PC-9 (cell line): ENCODE measurements around the gene P2RX6. TPM values are rescaled to one million over a fixed set of nuclear protein-coding genes. Genes with fewer than 3 reads are reported as not detected.

Source experiments
- BruUV-seq: library from RNA; stranded (reverse); fragments of 400-500 nt; replicated peaks from 2 replicates; lab custom pipeline; 2021; lab: Mats Ljungman, UMichigan
- CTCF ChIA-PET: fragments of 300-600 bp; sonication (Branson Sonifier 250); formaldehyde crosslinking; loops from one replicate; lab custom pipeline; 2022; ENCODE audit warnings: antibody characterized with exemption; lab: Charles Lee
- POLR2A ChIA-PET: fragments of 300-600 bp; sonication (Branson Sonifier 250); formaldehyde crosslinking; loops from one replicate; lab custom pipeline; 2022; ENCODE audit warnings: antibody characterized with exemption; ENCODE audit not compliant: unreplicated experiment; lab: Charles Lee
- DNase-seq, 2 experiments: peaks; one replicate each; pipeline versions ENCODE4 v3.0.0 to v3.0.0-alpha.2; 2015 to 2022; ENCODE audit warnings: mixed read lengths in 1 of 2
- H2AFZ ChIP-seq: fragments of 200-600 bp; sonication (generic); 2 replicates; pipeline ENCODE4 v1.8.1; 2017; ENCODE audit warnings: antibody characterized with exemption
- H3F3A ChIP-seq: fragments of 200-600 bp; sonication (generic); 2 replicates; pipeline ENCODE4 v1.8.1; 2017; ENCODE audit warnings: antibody characterized with exemption, mild to moderate bottlenecking, low read depth; ENCODE audit not compliant: insufficient read depth
- H3K27ac ChIP-seq: fragments of 200-600 bp; sonication (generic); 2 replicates; pipeline ENCODE4 v1.6.1; 2016; ENCODE audit warnings: mixed run types
- H3K27me3 ChIP-seq: fragments of 200-600 bp; sonication (generic); 2 replicates; pipeline ENCODE4 v1.6.1; 2016; ENCODE audit warnings: low read depth, mixed run types; ENCODE audit not compliant: insufficient read depth
- H3K36me3 ChIP-seq: fragments of 200-600 bp; sonication (generic); 2 replicates; pipeline ENCODE4 v1.6.1; 2016; ENCODE audit warnings: low read depth, mixed run types
- H3K4me1 ChIP-seq: fragments of 200-600 bp; sonication (generic); replicated peaks from 2 replicates; pipeline ENCODE4 v1.6.1; 2016; ENCODE audit warnings: mixed run types; ENCODE audit not compliant: insufficient read depth
- H3K4me2 ChIP-seq: fragments of 200-600 bp; sonication (generic); 2 replicates; pipeline ENCODE4 v1.6.1; 2017; ENCODE audit warnings: mixed run types
- H3K4me3 ChIP-seq: fragments of 200-600 bp; sonication (generic); 2 replicates; pipeline ENCODE4 v1.6.1; 2016; ENCODE audit warnings: mixed run types
- H3K79me2 ChIP-seq: fragments of 200-600 bp; sonication (generic); 2 replicates; pipeline ENCODE4 v1.6.1; 2017; ENCODE audit warnings: low read depth, mixed run types
- H3K9me2 ChIP-seq: fragments of 200-600 bp; sonication (generic); 2 replicates; pipeline ENCODE4 v1.8.1; 2017; ENCODE audit warnings: mild to moderate bottlenecking; ENCODE audit not compliant: insufficient read depth
- H3K9me3 ChIP-seq: fragments of 200-600 bp; sonication (generic); 2 replicates; pipeline ENCODE4 v1.8.1; 2016; ENCODE audit warnings: low read depth; ENCODE audit not compliant: insufficient read depth
- H4K20me1 ChIP-seq: fragments of 200-600 bp; sonication (generic); 2 replicates; pipeline ENCODE4 v1.8.1; 2017; ENCODE audit not compliant: insufficient read depth
- CTCF ChIP-seq: fragments of 200-600 bp; sonication (generic); conservative IDR thresholded peaks from 2 replicates; pipeline ENCODE4 v1.6.1; 2017; ENCODE audit warnings: mixed run types, antibody characterized with exemption, mild to moderate bottlenecking, moderate library complexity
- EZH2 ChIP-seq: fragments of 200-600 bp; sonication (generic); IDR thresholded peaks from 2 replicates; pipeline ENCODE4 v1.8.0; 2017; ENCODE audit warnings: antibody characterized with exemption, low read depth
- intact Hi-C: fragments of 100-400 bp; cut with micrococcal nuclease; formaldehyde crosslinking; loops from one replicate; pipeline ENCODE4 v1.10.0; 2022; ENCODE audit not compliant: unreplicated experiment
- total RNA-seq: library from RNA; stranded (reverse); gene quantifications from 2 replicates; pipeline ENCODE4 v1.2.3, GENCODE V29; 2021

P2RX6 gene
- total RNA-seq, 1 experiment from 2014 or later = 2.7 TPM

- H2AFZ ChIP-seq = no peak overlapping the region
- CTCF ChIA-PET = no interaction called here
- no peak overlapping the region for H3K4me3 ChIP-seq
- POLR2A ChIA-PET = interaction anchor here (0.6 kb wide), 1 partner anchor 11 kb away, joined by 8 read pairs; no protein-coding TSS in a partner anchor
- H3K27me3 ChIP-seq = no peaks in the 10 kb centered on the region
- no peaks in the 10 kb centered on the region; the same call in 1 of the 2 replicates for H3K4me1 ChIP-seq
- H4K20me1 ChIP-seq = no peaks in the 10 kb centered on the region
- no TSS peak for BruUV-seq
- intact Hi-C loops = no loop called here
- H3F3A ChIP-seq = peaks cover 4% of the 10 kb centered on the region; the same call in 1 of the 2 replicates
- no peaks in the 10 kb centered on the region for H3K9me2 ChIP-seq
- no peak for TF ChIP-seq EZH2
- TF ChIP-seq CTCF = no peak
- no peaks in the 10 kb centered on the region for H3K79me2 ChIP-seq
- no peak overlapping the region for H3K27ac ChIP-seq
- no peaks in the 10 kb centered on the region for H3K9me3 ChIP-seq
- H3K36me3 ChIP-seq = no peaks in the 10 kb centered on the region
- no peak for DNase-seq
- H3K4me2 ChIP-seq = no peak overlapping the region
Measured at GRCh38 chr22:21073023-21073422, 58.1 kb downstream of the P2RX6 start.

- Histone ChIP-seq H3K36me3 (no peaks in the 10 kb centered on the region), H3K79me2 (no peaks in the 10 kb centered on the region), H3K4me3 (no peak overlapping the region), H3K4me2 (no peak overlapping the region), H4K20me1 (no peaks in the 10 kb centered on the region), H3K9me3 (no peaks in the 10 kb centered on the region), H3K4me1 (no peaks in the 10 kb centered on the region; the same call in 1 of the 2 replicates), H3K27me3 (no peaks in the 10 kb centered on the region), H3K27ac (no peak overlapping the region), H3F3A (peaks cover 4% of the 10 kb centered on the region; the same call in 1 of the 2 replicates), H3K9me2 (no peaks in the 10 kb centered on the region), H2AFZ (no peak overlapping the region)
- BruUV-seq = no TSS peak
- CTCF ChIA-PET = no interaction called here
- no peak for DNase-seq
- intact Hi-C loops = no loop called here
- TF ChIP-seq EZH2 = no peak
- no peak for TF ChIP-seq CTCF
- POLR2A ChIA-PET = interaction anchor here (0.6 kb wide), 1 partner anchor 11 kb away, joined by 8 read pairs; no protein-coding TSS in a partner anchor
Measured at GRCh38 chr22:21073482-21073881, 58.5 kb downstream of the P2RX6 start.

GRCh38 chr22:21074102-21074715 lies 59.2 kb downstream of the P2RX6 start:
- DNase-seq = peak; percentile 37 to 76

More at GRCh38 chr22:21074102-21074715, 59.2 kb downstream of the P2RX6 start:
- no peak overlapping the region for H2AFZ ChIP-seq
- ChIA-PET CTCF (no interaction called here), POLR2A (no interaction called here)
- H3K9me2 ChIP-seq = no peaks in the 10 kb centered on the region
- no TSS peak for BruUV-seq
- peaks cover 4% of the 10 kb centered on the region; the same call in 1 of the 2 replicates for H3F3A ChIP-seq
- no peak overlapping the region for H3K4me3 ChIP-seq
- no peaks in the 10 kb centered on the region for H3K9me3 ChIP-seq
- no peaks in the 10 kb centered on the region for H3K36me3 ChIP-seq
- intact Hi-C loops = no loop called here
- no peaks in the 10 kb centered on the region for H3K27me3 ChIP-seq
- no peaks in the 10 kb centered on the region for H4K20me1 ChIP-seq
- TF ChIP-seq CTCF = no peak
- TF ChIP-seq EZH2 = no peak
- 0 out of 2 replicates have a peak overlapping the region, but pooled peaks have one; percentile 16 for H3K4me2 ChIP-seq
- H3K4me1 ChIP-seq = no peaks in the 10 kb centered on the region; the same call in 1 of the 2 replicates
- H3K27ac ChIP-seq = no peak overlapping the region
- H3K79me2 ChIP-seq = no peaks in the 10 kb centered on the region
